GM21360 (cell line): Measurements from ENCODE around the gene CABLES1.
"Not testable (repeated sequence)": the region's sequence is repeated elsewhere in the genome, so short reads cannot be mapped to it uniquely, and the experiment has no call there.

Experiments
- ATAC-seq: cut with Tn5 transposase; IDR thresholded peaks from one replicate; pipeline ENCODE4 v1.9.1; 2021; ENCODE audit warnings: mild to moderate bottlenecking, moderate library complexity; ENCODE audit not compliant: unreplicated experiment

Gene CABLES1

DNA sequence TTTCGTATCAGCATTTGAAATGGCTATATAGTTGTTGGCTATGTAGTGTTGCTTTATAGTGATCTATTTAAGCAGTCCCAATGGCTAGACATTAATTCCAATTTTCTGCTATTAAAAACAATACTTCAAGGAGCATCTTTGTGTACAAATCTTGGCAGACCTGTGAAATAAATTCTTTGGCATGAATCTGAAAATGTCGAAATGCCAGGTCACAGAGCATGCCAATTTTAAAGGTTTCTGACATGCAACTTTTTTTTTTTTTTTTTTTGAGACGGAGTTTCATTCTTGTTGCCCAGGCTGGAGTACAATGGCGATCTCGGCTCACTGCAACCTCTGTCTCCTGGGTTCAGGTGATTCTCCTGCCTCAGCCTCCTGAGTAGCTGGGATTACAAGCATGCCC lies 26.8 kb upstream of the CABLES1 start:
- no peak for ATAC-seq

GRCh38 chr18:23109163-23109562 lies 26.1 kb upstream of the CABLES1 start:
- not testable (repeated sequence) for ATAC-seq

DNA sequence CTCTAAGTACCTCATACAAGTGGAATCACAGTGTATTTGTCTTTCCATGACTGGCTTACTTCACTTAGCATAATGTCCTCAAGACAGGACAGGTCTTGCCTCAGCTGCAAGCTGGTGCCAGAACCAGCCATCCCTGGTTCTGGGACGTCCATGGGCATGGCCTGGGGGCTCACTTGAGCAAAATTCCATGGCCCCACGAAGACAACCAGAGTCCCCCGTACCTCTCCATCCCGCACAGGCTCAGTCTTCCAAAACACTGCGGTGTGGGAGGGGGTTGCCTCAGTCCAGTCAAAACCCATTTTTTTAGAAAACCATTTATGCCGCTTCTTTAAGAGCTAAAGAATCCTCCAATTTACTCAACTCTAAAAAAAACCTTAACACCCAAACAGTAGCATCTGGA lies 21.7 kb upstream of the CABLES1 start:
- no peak for ATAC-seq

- ATAC-seq, result no peak
Measured at GRCh38 chr18:23114171-23114881, 21.0 kb upstream of the CABLES1 start.

GRCh38 chr18:23114911-23115310 lies 20.4 kb upstream of the CABLES1 start:
- ATAC-seq, result no peak

- no peak for ATAC-seq
Measured at GRCh38 chr18:23115683-23116096, 19.6 kb upstream of the CABLES1 start.

GRCh38 chr18:23121133-23121532 lies 14.2 kb upstream of the CABLES1 start:
- no peak for ATAC-seq

GRCh38 chr18:23122334-23123229 lies 12.7 kb upstream of the CABLES1 start:
- no peak for ATAC-seq

- ATAC-seq, result no peak
Measured at GRCh38 chr18:23126376-23127056, 8.8 kb upstream of the CABLES1 start.

GRCh38 chr18:23127090-23127489 lies 8.2 kb upstream of the CABLES1 start:
- no peak for ATAC-seq

DNA sequence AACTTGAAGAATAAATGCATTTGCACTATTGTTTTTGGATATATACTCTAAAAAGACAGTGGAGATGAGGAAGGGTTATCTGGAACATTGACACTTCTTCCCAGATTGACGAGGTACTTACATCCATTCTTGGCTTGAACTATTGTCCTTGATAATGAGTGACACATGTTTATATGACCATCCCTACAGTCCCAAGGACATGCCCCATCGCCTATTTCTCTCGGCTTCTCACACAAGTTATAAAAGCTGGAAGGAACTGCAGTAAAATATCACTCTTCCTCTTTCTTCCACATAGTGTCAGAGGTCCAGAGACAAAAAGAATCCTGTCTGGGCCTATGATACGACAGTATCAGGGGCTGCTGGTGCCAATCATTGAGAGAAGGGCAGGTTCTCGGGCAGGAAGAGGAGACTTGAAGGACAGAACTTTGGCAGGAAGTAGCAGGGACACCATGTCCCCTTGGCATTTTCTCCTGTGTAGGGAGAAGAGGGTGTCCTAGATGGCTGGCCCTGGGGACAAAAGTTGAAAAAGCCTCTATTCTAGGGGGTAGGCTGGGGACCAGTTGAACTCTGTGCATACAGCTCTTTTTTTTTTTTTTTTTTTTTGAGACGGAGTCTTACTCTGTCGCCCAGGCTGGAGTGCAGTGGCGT lies 5.8 kb upstream of the CABLES1 start:
- no peak for ATAC-seq

DNA sequence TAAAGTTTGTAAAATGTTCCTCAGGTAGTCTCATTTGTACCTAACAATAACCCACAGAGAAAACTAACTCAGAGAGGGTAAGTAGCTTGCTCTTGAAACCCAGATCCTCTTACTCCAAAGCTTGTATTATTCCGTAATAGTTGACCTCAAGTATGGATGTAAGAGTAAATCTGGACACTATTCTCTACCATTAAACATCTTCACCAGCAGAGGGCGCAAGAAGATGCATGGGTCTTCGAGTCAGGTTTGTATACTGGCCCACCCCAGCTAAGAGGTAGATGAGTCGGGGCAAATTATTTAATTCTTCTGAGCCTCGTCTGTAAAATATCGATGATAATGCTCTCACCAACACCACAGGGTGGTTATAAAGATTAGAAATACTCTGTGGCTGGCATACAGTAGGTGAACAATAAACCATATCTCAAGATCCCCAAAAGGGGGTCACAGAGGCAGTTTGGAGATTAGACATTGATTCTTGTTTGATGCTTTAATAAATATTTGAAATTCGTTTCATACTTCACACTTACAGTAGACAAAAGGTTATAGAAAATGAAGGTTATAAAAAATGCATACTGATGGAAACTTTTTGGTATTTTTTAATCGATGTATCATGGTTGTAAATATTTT lies 3.5 kb upstream of the CABLES1 start:
- ATAC-seq, result no peak

DNA sequence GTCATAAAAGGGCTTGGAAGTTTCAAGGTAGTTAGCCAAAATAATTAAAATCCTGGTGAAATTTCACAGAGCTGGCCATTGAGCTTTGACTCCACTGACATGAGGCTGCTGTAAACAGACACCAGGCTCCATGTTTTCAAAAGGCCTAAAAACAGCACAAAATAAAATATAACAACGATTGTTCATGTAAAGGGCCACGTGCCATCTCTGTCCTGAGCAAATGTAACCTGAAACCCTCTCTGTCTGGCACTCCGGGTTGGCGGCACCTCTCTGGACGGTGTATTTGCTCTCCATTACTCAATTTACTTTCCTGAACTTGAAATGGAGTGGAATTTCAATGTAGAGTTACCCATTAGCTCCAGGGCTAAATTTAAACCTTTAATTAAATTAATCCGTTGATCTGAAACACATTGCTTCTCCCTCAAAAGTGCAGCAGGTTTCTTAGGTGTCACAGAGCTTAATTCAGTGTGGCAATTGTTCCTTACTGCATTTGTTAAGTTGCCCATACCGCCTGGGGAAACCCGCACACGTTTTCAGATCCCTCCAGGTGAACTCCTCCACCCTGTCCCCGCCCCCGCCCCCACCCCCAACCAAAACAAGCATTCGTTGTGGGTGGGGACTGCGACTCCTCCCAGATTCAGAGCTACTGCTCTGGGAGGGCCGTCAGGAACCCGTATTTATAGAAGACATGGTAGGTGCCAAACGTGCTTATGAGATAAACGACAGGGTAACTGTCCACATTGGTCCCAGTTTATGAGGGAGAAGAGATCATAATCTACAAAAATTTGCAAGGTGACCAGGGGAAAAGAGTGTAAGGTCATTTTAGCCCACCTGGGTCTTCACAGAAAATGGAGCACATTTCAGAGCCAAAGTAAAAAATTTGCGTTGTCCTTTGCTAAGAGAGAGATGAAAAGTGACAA lies 1.2 kb upstream of the CABLES1 start:
- ATAC-seq, result peak; percentile 35

GRCh38 chr18:23135550-23136325 lies 453 bp downstream of the CABLES1 start:
- ATAC-seq, result no peak

GRCh38 chr18:23136326-23137096 lies 1.2 kb downstream of the CABLES1 start:
- no peak for ATAC-seq

- ATAC-seq, result no peak
Measured at GRCh38 chr18:23137097-23137635, 1.9 kb downstream of the CABLES1 start.

- ATAC-seq, result no peak
Measured at GRCh38 chr18:23137788-23138216, 2.5 kb downstream of the CABLES1 start.

GRCh38 chr18:23138471-23138870 lies 3.2 kb downstream of the CABLES1 start:
- no peak for ATAC-seq
